GM20431 (cell line): ENCODE results near the gene BROX.

ENCODE experiments used
- in situ Hi-C: fragments of 300-500 bp; cut with MseI, MboI; formaldehyde crosslinking; loops from one replicate; pipeline ENCODE4 v1.15.0; 2020; ENCODE audit warnings: low sequenced_read_pairs; ENCODE audit not compliant: unreplicated experiment

Gene BROX

DNA sequence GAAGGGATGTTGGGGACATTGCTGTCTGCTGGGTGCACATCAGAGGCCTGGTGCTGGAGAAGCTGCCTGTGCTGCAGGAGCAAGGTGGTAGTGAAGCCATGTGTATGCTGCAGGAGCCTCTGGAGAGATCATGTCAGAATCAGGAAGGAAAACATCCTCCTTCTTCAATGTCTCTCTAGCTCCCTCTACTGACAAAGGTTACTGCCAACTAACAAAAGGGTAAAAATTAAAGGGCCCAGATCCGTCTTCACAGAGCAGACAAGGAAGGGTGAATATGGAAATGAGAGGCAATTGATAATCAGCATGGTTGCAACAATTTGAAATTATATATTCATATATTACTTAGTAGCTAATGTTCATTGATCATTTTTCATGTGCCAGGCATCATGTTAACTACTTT, 56.8 kb downstream of the BROX start:
- in situ Hi-C loops, result no loop called here

DNA sequence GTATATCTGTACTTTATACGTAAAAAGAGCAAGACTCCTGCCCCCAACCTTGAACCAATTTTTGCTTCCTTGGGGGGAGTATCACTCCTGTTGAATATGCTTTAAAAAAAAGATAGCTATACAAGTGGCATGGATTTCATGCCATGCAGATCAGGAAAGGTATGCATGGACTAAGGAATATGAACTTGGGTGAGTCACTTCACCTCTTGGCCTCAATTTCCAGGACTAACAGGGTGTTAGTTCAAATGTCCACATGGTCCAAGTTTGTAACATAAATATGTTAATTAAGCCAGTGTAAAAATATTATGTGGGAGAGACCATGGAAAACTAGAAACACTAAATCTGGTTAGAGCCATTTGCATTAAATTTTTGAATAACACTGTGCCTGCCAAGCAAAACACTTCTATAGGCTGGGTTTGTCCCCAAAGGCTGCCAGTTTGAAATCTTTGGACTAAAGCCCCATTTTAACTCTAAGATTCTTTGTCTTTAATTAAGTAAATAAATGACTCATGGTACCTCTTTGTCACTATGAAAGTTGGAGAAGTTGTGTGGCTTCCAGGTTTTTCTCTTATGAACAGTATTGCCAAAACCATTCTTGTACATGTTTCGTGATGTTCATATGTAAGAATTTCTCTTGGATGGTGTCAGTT, 57.7 kb downstream of the BROX start:
- in situ Hi-C loops, result no loop called here

DNA sequence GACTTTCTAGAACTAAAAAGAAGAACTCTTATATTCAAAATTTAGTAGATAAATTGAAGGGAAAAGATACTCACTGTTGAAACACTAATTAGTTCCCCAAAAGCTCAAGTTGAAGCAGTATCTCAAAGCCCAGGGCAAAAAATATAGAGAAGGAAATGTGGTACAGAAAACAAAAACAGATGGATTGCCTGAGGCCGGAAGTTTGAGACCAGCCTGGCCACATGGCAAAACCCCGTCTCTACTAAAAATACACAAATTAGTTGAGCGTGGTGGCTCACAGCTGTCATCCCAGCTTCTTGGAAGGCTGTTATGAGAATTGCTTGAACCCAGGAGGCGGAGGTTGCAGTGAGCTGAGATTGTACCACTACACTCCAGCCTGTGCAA, 60.6 kb downstream of the BROX start:
- in situ Hi-C loops, result no loop called here

DNA sequence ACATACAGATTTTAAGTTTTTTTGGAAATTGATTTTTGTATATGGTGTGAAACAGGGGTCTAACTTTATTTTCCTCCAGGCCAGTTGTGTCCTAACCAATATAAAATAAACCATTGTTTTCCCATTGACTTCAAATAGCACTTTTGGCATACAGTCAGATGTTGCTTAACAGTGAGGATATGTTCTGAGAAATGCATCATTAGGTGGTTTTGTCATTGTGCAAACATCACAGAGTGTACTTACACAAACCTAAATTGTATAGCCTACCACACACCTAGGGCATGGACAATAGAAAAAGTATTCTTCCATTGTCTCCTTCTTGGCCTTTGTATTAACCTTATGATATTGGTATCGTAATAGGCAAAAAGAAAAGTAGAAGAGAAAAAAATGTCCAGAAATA, 65.1 kb downstream of the BROX start:
- in situ Hi-C loops, result loop anchor here (25.0 kb wide), 1 partner anchor 310 kb away; no protein-coding TSS in a partner anchor

DNA sequence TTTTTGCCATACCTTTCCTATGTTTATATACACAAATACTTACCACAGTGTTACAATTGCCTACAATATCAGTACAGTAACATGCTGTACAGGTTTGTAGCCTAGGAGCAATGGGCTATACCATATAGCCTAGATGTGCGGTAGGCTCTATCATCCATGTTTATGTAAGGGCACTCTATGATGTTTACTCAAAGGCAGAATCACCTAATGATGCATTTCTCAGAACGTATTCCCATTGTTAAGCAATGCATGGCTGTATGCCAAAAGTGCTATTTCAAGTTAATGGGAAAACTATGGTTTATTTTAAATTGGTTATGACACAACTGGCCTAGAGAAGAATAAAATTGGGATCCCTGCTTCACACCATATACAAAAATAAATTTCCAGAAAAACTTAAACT, 65.6 kb downstream of the BROX start:
- in situ Hi-C loops, result loop anchor here (25.0 kb wide), 1 partner anchor 309 kb away; no protein-coding TSS in a partner anchor

DNA sequence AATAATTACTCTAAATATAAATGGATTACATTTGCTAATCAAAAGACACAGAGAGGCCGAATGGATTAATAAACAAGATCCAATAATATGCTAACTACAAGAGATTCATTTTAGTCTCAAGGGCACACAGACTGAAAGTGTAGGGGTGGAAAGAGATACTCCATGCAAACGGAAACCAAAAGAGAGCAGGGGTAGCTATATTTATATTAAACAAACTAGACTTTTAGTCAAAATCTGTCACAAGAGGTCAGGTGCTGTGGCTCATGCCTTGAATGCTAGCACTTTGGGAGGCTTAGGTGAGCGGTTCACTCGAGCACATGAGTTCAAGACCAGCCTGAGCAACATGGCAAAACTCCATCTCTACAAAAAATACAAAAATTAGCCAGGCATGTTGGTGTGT, 68.9 kb downstream of the BROX start:
- in situ Hi-C loops, result loop anchor here (25.0 kb wide), 1 partner anchor 306 kb away; no protein-coding TSS in a partner anchor

DNA sequence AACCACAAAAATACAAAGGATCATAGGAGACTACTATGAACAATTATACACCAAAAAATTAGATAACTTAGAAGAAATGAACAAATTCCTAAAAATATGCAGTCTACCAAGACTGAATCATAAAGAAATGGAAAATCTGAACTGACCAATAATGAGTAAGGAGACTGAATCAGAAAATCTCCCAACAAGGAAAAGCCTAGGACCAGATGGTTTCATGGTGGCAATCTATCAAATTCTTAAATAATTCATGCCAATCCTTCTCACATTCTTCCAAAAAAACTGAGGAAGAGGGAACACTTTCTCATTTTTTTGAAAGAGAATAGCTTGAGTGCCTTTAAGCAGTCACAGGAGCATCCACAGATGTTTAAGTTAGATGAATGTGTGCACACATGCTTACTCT, 70.7 kb downstream of the BROX start:
- in situ Hi-C loops, result loop anchor here (25.0 kb wide), 1 partner anchor 304 kb away; no protein-coding TSS in a partner anchor

DNA sequence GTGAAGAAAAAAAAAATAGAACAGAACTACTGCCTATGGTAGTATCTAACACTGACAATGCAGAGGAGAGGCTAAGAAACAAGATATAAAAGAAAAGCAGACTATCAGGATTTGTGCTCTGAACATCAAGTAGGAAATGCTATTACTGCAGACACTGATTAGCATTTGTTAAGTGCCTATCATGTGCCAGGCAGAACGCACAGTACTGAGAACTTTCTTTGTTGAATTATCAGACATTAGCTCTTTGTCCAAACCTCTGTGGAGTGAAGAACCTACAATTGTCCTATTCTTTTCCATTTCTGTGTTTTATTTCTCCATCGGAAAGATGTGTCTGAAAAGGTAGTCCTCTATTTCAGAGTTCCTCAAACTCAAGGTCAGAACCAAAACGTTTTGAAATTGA, 72.0 kb downstream of the BROX start:
- in situ Hi-C loops, result loop anchor here (25.0 kb wide), 1 partner anchor 303 kb away; no protein-coding TSS in a partner anchor
